CD14-positive monocyte (primary cell): Measurements from ENCODE around the gene CHST12. TPM values are rescaled to one million over a fixed set of nuclear protein-coding genes. Genes with fewer than 3 reads are reported as not detected.
A peak's percentile ranks its signal among the peaks of the same experiment; 100 is the strongest.

Experiments
- DNase-seq, 3 donors: peaks; one replicate each; pipeline ENCODE4 v3.0.0-alpha.2; 2011 to 2022
- H2AFZ ChIP-seq: 2 replicates; pipeline ENCODE4 v1.6.0; 2012; ENCODE audit warnings: mild to moderate bottlenecking, low read depth, low read length, inconsistent platforms; ENCODE audit not compliant: insufficient read depth, poor library complexity, severe bottlenecking
- H3K27ac ChIP-seq, 2 donors: 1 replicate in 1 of 2; 2 replicates in 1 of 2; pipeline ENCODE4 v1.5.1; 2012 to 2013; ENCODE audit warnings: low read length in 2 of 2, control low read depth in 1 of 2, inconsistent platforms in 1 of 2, low read depth in 1 of 2, mild to moderate bottlenecking in 1 of 2
- H3K27me3 ChIP-seq, 2 donors: one replicate each; pipeline versions ENCODE4 v1.6.0 to v1.6.1; 2011 to 2013; ENCODE audit warnings: low read length in 2 of 2; ENCODE audit not compliant: control insufficient read depth in 2 of 2, insufficient read depth in 2 of 2
- H3K36me3 ChIP-seq, 2 donors: replicated peaks in 1 of 2; 1 replicate in 1 of 2; 2 replicates in 1 of 2; pipeline versions ENCODE4 v1.5.1 to v1.6.1; 2012 to 2013; ENCODE audit warnings: low read length in 2 of 2, control low read depth in 1 of 2, inconsistent platforms in 1 of 2, mild to moderate bottlenecking in 1 of 2; ENCODE audit not compliant: insufficient read depth in 2 of 2, control insufficient read depth in 1 of 2
- H3K4me1 ChIP-seq, 2 donors: 1 replicate in 1 of 2; 2 replicates in 1 of 2; pipeline versions ENCODE4 v1.5.1 to v1.6.1; 2012 to 2013; ENCODE audit warnings: low read length in 2 of 2, control low read depth in 1 of 2, inconsistent platforms in 1 of 2, mild to moderate bottlenecking in 1 of 2, moderate library complexity in 1 of 2; ENCODE audit not compliant: insufficient read depth in 2 of 2, control insufficient read depth in 1 of 2
- H3K4me2 ChIP-seq: replicated peaks from 2 replicates; pipeline ENCODE3; 2012; ENCODE audit warnings: low read length, moderate library complexity, mild to moderate bottlenecking; ENCODE audit not compliant: poor library complexity, severe bottlenecking; ENCODE audit errors: extremely low read depth
- H3K4me3 ChIP-seq, 3 experiments: fragments of 200-600 bp in 1 of 3; sonication (generic) in 1 of 3; replicated peaks in 1 of 3; 1 replicate in 2 of 3; 2 replicates in 1 of 3; pipeline ENCODE4 v1.5.1; 2011 to 2013; ENCODE audit warnings: low read length in 3 of 3, mild to moderate bottlenecking in 3 of 3, control low read depth in 2 of 3, low read depth in 2 of 3, inconsistent platforms in 1 of 3, moderate library complexity in 1 of 3
- H3K79me2 ChIP-seq: 2 replicates; pipeline ENCODE4 v1.6.0; 2012; ENCODE audit warnings: mild to moderate bottlenecking, control low read depth, inconsistent platforms, low read length, moderate library complexity; ENCODE audit not compliant: insufficient read depth
- H3K9ac ChIP-seq: 2 replicates; pipeline ENCODE4 v1.6.0; 2017; ENCODE audit warnings: low read length, mild to moderate bottlenecking; ENCODE audit not compliant: insufficient read depth, poor library complexity, severe bottlenecking
- H3K9me3 ChIP-seq, 2 donors: replicated peaks in 1 of 2; 1 replicate in 1 of 2; 2 replicates in 1 of 2; pipeline versions ENCODE4 v1.5.1 to v1.6.1; 2012 to 2013; ENCODE audit warnings: low read length in 2 of 2, control low read depth in 1 of 2; ENCODE audit not compliant: control insufficient read depth in 1 of 2, insufficient read depth in 1 of 2
- H4K20me1 ChIP-seq: 2 replicates; pipeline ENCODE4 v1.6.0; 2012; ENCODE audit warnings: mild to moderate bottlenecking, low read length, control low read depth, moderate library complexity; ENCODE audit not compliant: insufficient read depth
- H3K27ac Mint-ChIP-seq, 7 donors: one replicate each; pipeline ENCODE4 v1.8.0; 2020; ENCODE audit warnings: mild to moderate bottlenecking in 7 of 7, mixed read lengths in 7 of 7, moderate library complexity in 6 of 7, inconsistent platforms in 2 of 7
- H3K27me3 Mint-ChIP-seq, 3 donors: one replicate each; pipeline ENCODE4 v1.8.0; 2021 to 2022; ENCODE audit warnings: low read depth in 3 of 3, mild to moderate bottlenecking in 3 of 3, mixed read lengths in 3 of 3, moderate library complexity in 3 of 3, inconsistent platforms in 1 of 3
- H3K36me3 Mint-ChIP-seq, 2 donors: one replicate each; pipeline ENCODE4 v1.8.0; 2020; ENCODE audit warnings: mixed read lengths in 2 of 2, inconsistent platforms in 1 of 2, mild to moderate bottlenecking in 1 of 2
- H3K4me1 Mint-ChIP-seq: one replicate; pipeline ENCODE4 v1.8.0; 2020; ENCODE audit warnings: mild to moderate bottlenecking, mixed read lengths
- H3K4me3 Mint-ChIP-seq, 2 donors: one replicate each; pipeline ENCODE4 v1.8.0; 2020; ENCODE audit warnings: mild to moderate bottlenecking in 2 of 2, mixed read lengths in 2 of 2, moderate library complexity in 1 of 2
- H3K9me3 Mint-ChIP-seq, 7 donors: one replicate each; pipeline ENCODE4 v1.8.0; 2020 to 2022; ENCODE audit warnings: mixed read lengths in 7 of 7, mild to moderate bottlenecking in 6 of 7, moderate library complexity in 6 of 7, inconsistent platforms in 2 of 7
- WGBS: methylation state at CpG from one replicate; pipeline ENCODE4 v1.1.5; 2013; ENCODE audit warnings: missing lambda C conversion rate; ENCODE audit not compliant: insufficient coverage; 5-methylcytosine and 5-hydroxymethylcytosine counted together
- intact Hi-C, 2 donors: fragments of 100-400 bp; cut with micrococcal nuclease; formaldehyde crosslinking; loops; one replicate each; pipeline versions ENCODE4 v1.15.0 to v1.15.1; 2023
- polyA plus RNA-seq, 3 donors: library from polyadenylated mRNA; depleted of rRNA in 1 of 3; unstranded in 2 of 3; stranded (reverse) in 1 of 3; fragments of 300-500 nt in 2 of 3; fragments of >200 nt in 1 of 3; fragmentation: Illumina TruSeq in 2 of 3; gene quantifications; 1 replicate in 2 of 3; 2 replicates in 1 of 3; pipeline ENCODE4 v1.2.3, GENCODE V29; 2012 to 2021
- TF ChIP-seq, protein P1 (sequence below): fragments of 200-600 bp; IDR thresholded peaks from one replicate; pipeline ENCODE4 v1.8.0; 2022; ENCODE audit warnings: antibody characterized with exemption, mild to moderate bottlenecking

CHST12 gene
- polyA plus RNA-seq, 3 donors = 5.8 to 10.6 (median 7.5) TPM

DNA sequence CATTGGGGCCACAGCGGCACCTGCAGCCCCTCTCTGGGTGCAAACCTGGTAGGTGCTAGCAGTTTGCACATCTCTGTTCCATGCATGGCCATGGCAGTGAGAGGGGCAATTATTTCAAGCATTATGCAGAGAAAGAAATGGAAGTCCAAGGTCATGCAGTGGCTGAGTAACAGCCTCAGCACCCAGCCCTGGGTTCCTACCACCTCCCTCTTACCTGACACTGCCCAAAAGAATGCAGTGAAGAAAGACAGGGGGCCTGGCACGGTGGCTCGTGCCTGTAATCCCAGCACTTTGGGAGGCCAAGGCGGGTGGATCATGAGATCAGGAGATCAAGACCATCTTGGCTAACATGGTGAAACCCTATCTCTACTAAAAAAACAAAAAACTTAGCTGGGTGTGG, 4.9 kb upstream of the CHST12 start:
- no peaks in the 10 kb centered on the region for H3K9me3 Mint-ChIP-seq
- Histone ChIP-seq H4K20me1 (no peaks in the 10 kb centered on the region), H3K9ac (no peak overlapping the region), H3K4me3 (no peak overlapping the region), H3K4me2 (no peak overlapping the region), H3K27me3 (no peaks in the 10 kb centered on the region), H3K4me1 (peaks cover 28 to 29% of the 10 kb centered on the region in 2 donors), H3K79me2 (peaks cover 6% of the 10 kb centered on the region), H3K36me3 (no peaks in the 10 kb centered on the region), H3K9me3 (no peaks in the 10 kb centered on the region), H3K27ac (no peak overlapping the region), H2AFZ (no peak overlapping the region)
- H3K4me3 Mint-ChIP-seq = no peak overlapping the region
- peaks cover 35% of the 10 kb centered on the region for H3K4me1 Mint-ChIP-seq
- no peak overlapping the region for H3K27ac Mint-ChIP-seq
- WGBS = 100% methylated on average over 1 of the region's 4 CpGs
- TF ChIP-seq, protein P1, sequence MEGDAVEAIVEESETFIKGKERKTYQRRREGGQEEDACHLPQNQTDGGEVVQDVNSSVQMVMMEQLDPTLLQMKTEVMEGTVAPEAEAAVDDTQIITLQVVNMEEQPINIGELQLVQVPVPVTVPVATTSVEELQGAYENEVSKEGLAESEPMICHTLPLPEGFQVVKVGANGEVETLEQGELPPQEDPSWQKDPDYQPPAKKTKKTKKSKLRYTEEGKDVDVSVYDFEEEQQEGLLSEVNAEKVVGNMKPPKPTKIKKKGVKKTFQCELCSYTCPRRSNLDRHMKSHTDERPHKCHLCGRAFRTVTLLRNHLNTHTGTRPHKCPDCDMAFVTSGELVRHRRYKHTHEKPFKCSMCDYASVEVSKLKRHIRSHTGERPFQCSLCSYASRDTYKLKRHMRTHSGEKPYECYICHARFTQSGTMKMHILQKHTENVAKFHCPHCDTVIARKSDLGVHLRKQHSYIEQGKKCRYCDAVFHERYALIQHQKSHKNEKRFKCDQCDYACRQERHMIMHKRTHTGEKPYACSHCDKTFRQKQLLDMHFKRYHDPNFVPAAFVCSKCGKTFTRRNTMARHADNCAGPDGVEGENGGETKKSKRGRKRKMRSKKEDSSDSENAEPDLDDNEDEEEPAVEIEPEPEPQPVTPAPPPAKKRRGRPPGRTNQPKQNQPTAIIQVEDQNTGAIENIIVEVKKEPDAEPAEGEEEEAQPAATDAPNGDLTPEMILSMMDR = no peak
- intact Hi-C loops = no loop called here
- H3K36me3 Mint-ChIP-seq = no peaks in the 10 kb centered on the region
- peaks cover 0 to 3% (median 0%) of the 10 kb centered on the region in 3 donors for H3K27me3 Mint-ChIP-seq
- DNase-seq = no peak

DNA sequence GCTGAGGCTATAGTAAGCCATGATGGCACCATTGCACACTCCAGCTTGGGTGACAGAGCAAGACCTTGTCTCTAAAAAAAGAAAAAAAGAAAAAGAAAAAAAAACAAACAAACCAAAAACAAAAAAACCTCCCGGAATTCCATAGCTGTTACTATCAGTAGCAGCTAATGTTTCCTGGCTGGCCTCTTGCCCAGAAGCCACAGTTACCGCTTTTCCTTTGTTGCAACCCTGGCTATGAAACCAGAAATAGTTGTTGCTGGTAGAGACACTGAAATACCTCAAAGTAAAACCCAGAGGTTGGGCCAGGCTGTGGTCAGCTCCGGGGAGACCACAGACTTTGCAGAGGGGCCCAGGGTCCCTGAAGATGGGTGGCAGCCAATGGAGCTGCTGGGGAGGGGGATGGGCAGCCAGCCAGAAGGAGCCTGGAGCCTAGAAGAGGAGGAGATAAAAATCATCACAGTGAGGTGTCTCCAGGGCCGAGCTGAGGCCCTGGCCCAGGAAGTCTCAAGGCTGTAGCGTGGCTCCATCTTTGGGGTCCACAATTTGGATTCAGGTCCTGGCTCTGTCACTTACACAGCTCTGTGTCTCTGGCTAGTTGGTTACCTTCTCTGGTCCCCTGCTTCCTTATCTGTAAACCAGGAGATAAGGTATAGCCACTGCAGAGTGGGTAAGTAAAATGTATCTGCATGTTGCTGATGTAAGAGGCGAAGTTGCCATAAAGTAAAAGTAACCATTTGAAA, 3.4 kb upstream of the CHST12 start:
- Histone ChIP-seq H4K20me1 (no peaks in the 10 kb centered on the region), H3K27ac (peak overlapping the region; percentile 66 to 73), H3K4me1 (peaks cover 38 to 39% of the 10 kb centered on the region in 2 donors), H3K9me3 (no peaks in the 10 kb centered on the region), H3K4me3 (peak overlapping the region in 1 of 3 experiments; percentile 46), H3K4me2 (peak overlapping the region; percentile 65), H3K36me3 (no peaks in the 10 kb centered on the region), H2AFZ (peak overlapping the region; percentile 44), H3K27me3 (no peaks in the 10 kb centered on the region), H3K79me2 (peaks cover 21% of the 10 kb centered on the region), H3K9ac (no peak overlapping the region)
- H3K4me1 Mint-ChIP-seq = peaks cover 39% of the 10 kb centered on the region
- peaks cover 0 to 1% (median 0%) of the 10 kb centered on the region in 3 donors for H3K27me3 Mint-ChIP-seq
- H3K27ac Mint-ChIP-seq = peak overlapping the region; percentile 75 to 92 (median 88)
- DNase-seq = peak in 1 of 3 donors; percentile 47
- WGBS = 2% methylated on average over 4 of the region's 6 CpGs
- H3K36me3 Mint-ChIP-seq = no peaks in the 10 kb centered on the region
- H3K4me3 Mint-ChIP-seq = peak overlapping the region; percentile 57 to 80
- no peaks in the 10 kb centered on the region for H3K9me3 Mint-ChIP-seq
- TF ChIP-seq, protein P1 = no peak
- intact Hi-C loops = loop anchor here in 1 of 2 donors (5.0 to 10.0 kb wide), 3 partner anchors 43 to 115 kb away; partner anchors contain the start of genes LFNG and SNX8
